ENCODE results near the gene VPS13D.

Gene VPS13D

DNA sequence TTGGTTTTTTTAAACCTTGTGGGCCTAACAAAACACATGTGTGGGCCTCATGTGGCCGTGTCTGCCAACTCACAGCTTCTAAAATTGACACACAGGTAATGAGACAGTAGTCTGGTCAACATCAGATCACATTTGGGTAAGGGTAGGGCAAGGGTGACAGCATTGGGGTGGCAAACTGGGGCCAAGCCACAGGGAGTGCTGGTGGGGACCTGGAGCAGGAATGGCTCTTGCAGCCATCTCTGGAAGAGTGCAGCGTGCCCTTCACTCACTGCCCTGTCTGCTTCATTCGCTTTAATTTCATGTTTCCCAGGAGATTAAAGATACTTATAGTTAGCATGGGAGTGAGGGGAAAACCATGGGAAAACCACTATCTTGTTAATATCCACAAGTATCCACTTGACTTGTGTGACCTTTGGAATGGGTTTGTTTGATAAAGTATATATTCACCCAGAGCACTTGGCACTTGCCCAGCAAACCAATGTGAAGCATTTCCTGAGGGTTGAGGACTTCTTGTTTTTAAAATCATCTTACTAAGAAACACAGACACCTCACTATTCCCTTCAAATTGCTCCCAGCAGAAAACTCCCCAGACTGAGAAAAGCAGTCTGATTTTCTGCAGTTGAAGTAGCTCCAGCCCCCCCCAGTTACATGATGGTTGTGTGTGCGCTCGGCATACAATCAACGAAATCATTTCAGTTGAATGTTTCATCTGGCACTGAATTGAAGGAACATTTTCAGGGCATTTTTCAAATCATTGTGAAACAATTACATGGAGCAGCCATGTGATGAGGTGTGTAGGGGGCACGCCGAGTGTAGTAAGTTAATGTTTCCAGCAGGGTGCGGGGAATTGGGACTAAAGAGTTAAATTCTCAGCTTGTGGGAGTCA lies 175.7 kb downstream of the VPS13D start:
- no peak overlapping the region for H3K27ac ChIP-seq
- no peak overlapping the region for H3K4me2 ChIP-seq
- no peak overlapping the region for H3K4me3 ChIP-seq (IDR thresholded peaks at IDR 0.05; ENCODE audit: insufficient read depth, low read depth, low read length)

DNA sequence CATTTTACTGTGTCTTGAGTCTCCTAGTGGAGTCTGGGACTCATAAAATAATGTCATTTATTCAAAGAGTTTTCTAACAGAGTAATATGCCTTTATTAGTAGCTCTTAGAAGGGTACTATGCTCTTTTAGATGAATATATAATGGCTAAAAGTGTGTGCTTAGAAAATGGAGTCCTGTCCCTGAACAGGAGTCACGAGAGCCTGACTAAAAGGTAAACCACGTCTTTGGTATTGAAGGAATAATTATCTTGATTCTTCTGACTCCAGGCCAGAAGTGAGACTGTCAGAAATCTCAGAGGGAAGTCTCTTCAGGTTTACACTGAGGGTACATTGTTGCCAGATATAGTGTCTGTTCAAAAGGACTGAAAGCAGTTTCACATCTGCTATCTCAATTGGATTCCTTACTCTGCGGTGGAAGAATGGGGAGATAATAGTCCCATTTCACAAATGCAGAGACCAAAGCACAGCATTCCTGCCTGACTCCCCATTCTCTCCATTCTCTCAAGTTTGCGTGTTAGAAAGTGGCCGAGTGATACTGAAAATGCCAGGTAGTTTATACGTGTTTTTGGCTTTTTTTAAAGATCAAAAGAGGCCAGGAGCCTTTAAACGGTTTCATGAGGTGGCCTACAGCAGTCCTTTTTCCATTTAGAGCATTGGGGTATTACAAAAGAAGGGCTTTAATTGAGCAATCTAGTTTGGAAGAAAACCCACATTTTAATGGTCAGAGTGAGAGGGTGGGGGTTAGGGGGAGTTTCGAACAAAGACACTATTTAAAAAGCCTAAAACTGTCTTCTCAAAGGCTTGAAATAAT lies 176.6 kb downstream of the VPS13D start:
- no peak overlapping the region for H3K9ac ChIP-seq
- no peaks in the 10 kb centered on the region for H3K36me3 ChIP-seq (ENCODE audit: insufficient read depth)
- H4K20me1 ChIP-seq (ENCODE audit: insufficient read depth), result no peaks in the 10 kb centered on the region
- H3K4me1 ChIP-seq (ENCODE audit: low read depth, poor library complexity, severe bottlenecking), result no peaks in the 10 kb centered on the region
- no peaks in the 10 kb centered on the region for H3K27me3 ChIP-seq (ENCODE audit: insufficient read depth, low read depth)
- no peak overlapping the region for H3K4me3 ChIP-seq (IDR thresholded peaks at IDR 0.05; ENCODE audit: insufficient read depth, low read depth, low read length)
- no peak overlapping the region for H2AFZ ChIP-seq (ENCODE audit: low read depth)
- H3K27ac ChIP-seq, result no peak overlapping the region
- no peak overlapping the region for H3K4me2 ChIP-seq
- TF ChIP-seq, protein P1, sequence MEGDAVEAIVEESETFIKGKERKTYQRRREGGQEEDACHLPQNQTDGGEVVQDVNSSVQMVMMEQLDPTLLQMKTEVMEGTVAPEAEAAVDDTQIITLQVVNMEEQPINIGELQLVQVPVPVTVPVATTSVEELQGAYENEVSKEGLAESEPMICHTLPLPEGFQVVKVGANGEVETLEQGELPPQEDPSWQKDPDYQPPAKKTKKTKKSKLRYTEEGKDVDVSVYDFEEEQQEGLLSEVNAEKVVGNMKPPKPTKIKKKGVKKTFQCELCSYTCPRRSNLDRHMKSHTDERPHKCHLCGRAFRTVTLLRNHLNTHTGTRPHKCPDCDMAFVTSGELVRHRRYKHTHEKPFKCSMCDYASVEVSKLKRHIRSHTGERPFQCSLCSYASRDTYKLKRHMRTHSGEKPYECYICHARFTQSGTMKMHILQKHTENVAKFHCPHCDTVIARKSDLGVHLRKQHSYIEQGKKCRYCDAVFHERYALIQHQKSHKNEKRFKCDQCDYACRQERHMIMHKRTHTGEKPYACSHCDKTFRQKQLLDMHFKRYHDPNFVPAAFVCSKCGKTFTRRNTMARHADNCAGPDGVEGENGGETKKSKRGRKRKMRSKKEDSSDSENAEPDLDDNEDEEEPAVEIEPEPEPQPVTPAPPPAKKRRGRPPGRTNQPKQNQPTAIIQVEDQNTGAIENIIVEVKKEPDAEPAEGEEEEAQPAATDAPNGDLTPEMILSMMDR (conservative IDR thresholded peaks at IDR 0.05; ENCODE audit: low read depth, low read length), result no peak
- no peaks in the 10 kb centered on the region for H3K79me2 ChIP-seq (ENCODE audit: insufficient read depth, low read depth)

More for the DNA sequence above, 175.7 kb downstream of the VPS13D start:
- TF ChIP-seq, protein P1 (conservative IDR thresholded peaks at IDR 0.05; ENCODE audit: low read depth, low read length), result no peak
- Histone ChIP-seq H2AFZ (ENCODE audit: low read depth) (no peak overlapping the region), H4K20me1 (ENCODE audit: insufficient read depth) (no peaks in the 10 kb centered on the region), H3K79me2 (ENCODE audit: insufficient read depth, low read depth) (no peaks in the 10 kb centered on the region), H3K27me3 (ENCODE audit: insufficient read depth, low read depth) (no peaks in the 10 kb centered on the region), H3K4me1 (ENCODE audit: low read depth, poor library complexity, severe bottlenecking) (no peaks in the 10 kb centered on the region), H3K36me3 (ENCODE audit: insufficient read depth) (no peaks in the 10 kb centered on the region), H3K9ac (no peak overlapping the region)

DNA sequence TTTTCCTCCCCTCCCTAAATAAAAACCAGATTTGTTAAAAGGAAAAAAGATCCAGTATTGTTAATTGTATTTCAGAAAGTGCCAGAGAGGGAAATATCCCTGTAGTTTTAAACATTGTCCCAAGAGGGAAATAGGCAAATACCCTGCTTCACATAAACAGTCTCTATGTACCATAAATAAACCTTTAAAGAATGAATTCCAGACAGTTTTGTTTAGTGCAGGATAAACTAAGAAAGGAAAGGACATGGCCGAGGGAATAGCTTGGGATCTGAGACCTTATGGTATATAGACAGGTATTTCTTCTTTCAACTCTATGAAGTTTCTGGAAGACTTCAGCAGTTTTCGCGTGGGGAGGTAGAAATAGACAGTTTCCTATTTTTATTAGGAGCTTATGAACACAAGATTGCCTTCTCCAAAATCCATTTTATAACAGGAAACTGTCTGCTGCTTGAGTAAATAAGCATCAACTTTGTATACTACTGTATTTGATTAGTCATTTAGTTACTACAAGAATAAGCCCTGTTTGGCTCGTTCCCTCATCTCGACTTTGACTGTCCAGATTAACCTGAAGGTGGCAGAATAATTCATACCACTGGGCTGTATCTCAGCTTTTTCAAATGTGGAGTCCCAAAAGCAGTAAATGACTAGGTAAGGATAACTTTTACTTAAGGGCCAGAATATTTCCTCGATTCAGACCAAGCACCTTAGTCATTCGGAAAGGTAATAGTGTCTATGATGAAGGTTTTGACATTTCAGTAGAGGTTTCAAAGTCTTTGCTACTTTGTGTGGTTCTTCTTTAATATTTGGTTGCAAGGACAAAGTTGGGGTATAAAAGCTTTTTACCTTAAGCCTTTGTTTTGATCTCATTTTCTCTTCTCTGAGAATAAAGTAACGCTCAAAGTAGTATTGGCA lies 177.5 kb downstream of the VPS13D start:
- Histone ChIP-seq H3K4me1 (ENCODE audit: low read depth, poor library complexity, severe bottlenecking) (no peaks in the 10 kb centered on the region), H3K27me3 (ENCODE audit: insufficient read depth, low read depth) (no peaks in the 10 kb centered on the region), H3K36me3 (ENCODE audit: insufficient read depth) (no peaks in the 10 kb centered on the region), H2AFZ (ENCODE audit: low read depth) (no peak overlapping the region), H3K79me2 (ENCODE audit: insufficient read depth, low read depth) (no peaks in the 10 kb centered on the region), H4K20me1 (ENCODE audit: insufficient read depth) (no peaks in the 10 kb centered on the region), H3K27ac (no peak overlapping the region), H3K4me2 (no peak overlapping the region), H3K9ac (no peak overlapping the region), H3K4me3 (IDR thresholded peaks at IDR 0.05; ENCODE audit: insufficient read depth, low read depth, low read length) (no peak overlapping the region)
- TF ChIP-seq, protein P1 (conservative IDR thresholded peaks at IDR 0.05; ENCODE audit: low read depth, low read length), result no peak

DNA sequence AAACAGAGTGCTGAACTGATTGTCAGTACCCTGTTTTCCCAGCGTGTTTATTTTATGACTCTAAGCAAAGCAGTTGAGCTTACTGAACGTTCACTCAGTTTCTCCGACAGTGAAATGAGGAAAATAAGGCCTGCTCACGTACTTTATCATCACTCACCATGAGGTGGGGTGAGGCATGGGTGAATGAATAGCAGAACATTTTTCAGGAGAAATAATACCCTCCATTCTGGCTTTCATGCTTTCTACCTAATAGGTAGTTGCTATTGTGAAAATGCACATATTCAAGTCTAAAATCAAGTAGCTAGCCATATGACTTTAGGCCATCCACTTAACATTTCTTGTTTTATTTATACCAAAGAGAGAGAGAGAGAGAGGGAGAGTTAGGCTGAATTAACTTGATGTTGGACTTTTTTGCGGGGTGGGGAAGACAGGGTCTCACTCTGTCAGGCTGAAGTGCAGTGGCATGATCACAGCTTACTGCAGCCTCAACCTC lies 178.2 kb downstream of the VPS13D start:
- no peaks in the 10 kb centered on the region for H3K79me2 ChIP-seq (ENCODE audit: insufficient read depth, low read depth)
- H4K20me1 ChIP-seq (ENCODE audit: insufficient read depth), result no peaks in the 10 kb centered on the region
- H2AFZ ChIP-seq (ENCODE audit: low read depth), result no peak overlapping the region
- H3K36me3 ChIP-seq (ENCODE audit: insufficient read depth), result no peaks in the 10 kb centered on the region
- H3K27ac ChIP-seq, result no peak overlapping the region
- no peaks in the 10 kb centered on the region for H3K27me3 ChIP-seq (ENCODE audit: insufficient read depth, low read depth)
- H3K9ac ChIP-seq, result no peak overlapping the region
- no peak overlapping the region for H3K4me3 ChIP-seq (IDR thresholded peaks at IDR 0.05; ENCODE audit: insufficient read depth, low read depth, low read length)
- no peaks in the 10 kb centered on the region for H3K4me1 ChIP-seq (ENCODE audit: low read depth, poor library complexity, severe bottlenecking)
- no peak overlapping the region for H3K4me2 ChIP-seq
- TF ChIP-seq, protein P1 (conservative IDR thresholded peaks at IDR 0.05; ENCODE audit: low read depth, low read length), result no peak
